Fibroblast of skin of right quadriceps (primary cell): ENCODE results near the gene RAB11FIP3.
"Not testable (repeated sequence)": the region's sequence is repeated elsewhere in the genome, so short reads cannot be mapped to it uniquely, and the experiment has no call there.

Experiments
- DNase-seq: peaks from one replicate; pipeline ENCODE4 v3.0.0-alpha.2; 2013

The RAB11FIP3 gene

GRCh38 chr16:425740-426114, 278 bp downstream of the RAB11FIP3 start:
- no peak for DNase-seq

GRCh38 chr16:426115-426905, 861 bp downstream of the RAB11FIP3 start:
- DNase-seq: no peak

- no peak for DNase-seq
Measured at GRCh38 chr16:426906-427249, 1.4 kb downstream of the RAB11FIP3 start.

- no peak for DNase-seq
Measured at GRCh38 chr16:427250-427649, 1.8 kb downstream of the RAB11FIP3 start.

GRCh38 chr16:430904-431303, 5.5 kb downstream of the RAB11FIP3 start:
- DNase-seq: no peak

- DNase-seq: no peak
Measured at GRCh38 chr16:440627-441026, 15.2 kb downstream of the RAB11FIP3 start.

GRCh38 chr16:441447-441846, 16.0 kb downstream of the RAB11FIP3 start:
- DNase-seq: no peak

- DNase-seq: no peak
Measured at GRCh38 chr16:442976-443375, 17.5 kb downstream of the RAB11FIP3 start.

GRCh38 chr16:444027-444426, 18.6 kb downstream of the RAB11FIP3 start:
- no peak for DNase-seq

GRCh38 chr16:445566-445965, 20.1 kb downstream of the RAB11FIP3 start:
- no peak for DNase-seq

- DNase-seq: no peak
Measured at GRCh38 chr16:450385-450784, 24.9 kb downstream of the RAB11FIP3 start.

- no peak for DNase-seq
Measured at GRCh38 chr16:450785-451512, 25.5 kb downstream of the RAB11FIP3 start.

- DNase-seq: no peak
Measured at GRCh38 chr16:454397-454940, 29.0 kb downstream of the RAB11FIP3 start.

- no peak for DNase-seq
Measured at GRCh38 chr16:455453-455852, 30.0 kb downstream of the RAB11FIP3 start.

GRCh38 chr16:456891-457483, 31.5 kb downstream of the RAB11FIP3 start:
- peak; percentile 9 for DNase-seq

GRCh38 chr16:457732-458400, 32.4 kb downstream of the RAB11FIP3 start:
- DNase-seq: peak; percentile 24

- DNase-seq: no peak
Measured at GRCh38 chr16:459761-460160, 34.3 kb downstream of the RAB11FIP3 start.

GRCh38 chr16:460787-461186, 35.3 kb downstream of the RAB11FIP3 start:
- no peak for DNase-seq

- no peak for DNase-seq
Measured at GRCh38 chr16:463071-463470, 37.6 kb downstream of the RAB11FIP3 start.

- DNase-seq: no peak
Measured at GRCh38 chr16:466651-467050, 41.2 kb downstream of the RAB11FIP3 start.

- DNase-seq: not testable (repeated sequence)
Measured at GRCh38 chr16:467249-467871, 41.9 kb downstream of the RAB11FIP3 start.

GRCh38 chr16:468068-468821, 42.8 kb downstream of the RAB11FIP3 start:
- no peak for DNase-seq
